ENCODE data around the gene MAST4. TPM values are rescaled to one million over a fixed set of nuclear protein-coding genes. Genes with fewer than 3 reads are reported as not detected.

MAST4 gene
- total RNA-seq (2014; rRNA removed; shearing (Covaris generic)) (4.2 and 20.0 TPM in 2 replicates), polyA plus RNA-seq (2016; fragmentation: Nextera tagmentation; extraction: Ambion mirVana) (6.0 and 6.5 TPM in 2 replicates)

- no peaks in the 10 kb centered on the region for H3F3A ChIP-seq (ENCODE audit: insufficient read depth)
- in situ Hi-C loops (cut with MboI), result no loop called here
- H3K27ac ChIP-seq, result no peak within 1 kb of the TSS
- peak within 1 kb of the TSS; percentile 76 for H3K4me2 ChIP-seq (ENCODE audit: unreplicated experiment)
- TF ChIP-seq EZH2phosphoT487 (IDR thresholded peaks at IDR 0.05; ENCODE audit: insufficient read depth, low read depth), result no peak
- no peak for TF ChIP-seq EZH2 (IDR thresholded peaks at IDR 0.05; ENCODE audit: insufficient read depth, poor library complexity, severe bottlenecking)
- H3K9me2 ChIP-seq (ENCODE audit: insufficient read depth), result no peaks in the 10 kb centered on the region
- WGBS, 2 experiments (ENCODE audit: low coverage in 1 of 2, low lambda C conversion rate in 2 of 2, missing lambda C conversion rate in 2 of 2), result 2% methylated on average over 71 to 72 of the region's 74 CpGs
- peak within 1 kb of the TSS; percentile 80 for H2AFZ ChIP-seq
- H3K79me2 ChIP-seq (ENCODE audit: insufficient read depth), result no peaks in the 10 kb centered on the region
- peak within 1 kb of the TSS; percentile 74 for H3K4me3 ChIP-seq
- peaks cover 22% of the 10 kb centered on the region; the same call in 1 of the 2 replicates for H3K27me3 ChIP-seq (replicated peaks; ENCODE audit: insufficient read depth)
- DNase-seq, result peak; percentile 90
- H3K4me1 ChIP-seq (ENCODE audit: insufficient read depth), result no peaks in the 10 kb centered on the region
- peak within 1 kb of the TSS; percentile 22 for H3K9ac ChIP-seq
- H3K9me3 ChIP-seq (ENCODE audit: low read depth), result no peaks in the 10 kb centered on the region
- H3K36me3 ChIP-seq (ENCODE audit: low read depth), result no peaks in the 10 kb centered on the region
- H4K20me1 ChIP-seq (ENCODE audit: insufficient read depth), result no peaks in the 10 kb centered on the region
These were observed at the start of gene MAST4 for GRCh38 chr5:66595756-66596635. MAST4 (plus strand) TSS chr5:66596393; CDS start chr5:66596656, 263 bp downstream.

- in situ Hi-C loops (cut with MboI), result no loop called here
- no peaks in the 10 kb centered on the region for H3K79me2 ChIP-seq (ENCODE audit: insufficient read depth)
These were observed 49.7 kb upstream of the MAST4 start for GRCh38 chr5:66546541-66546940.

GRCh38 chr5:66551338-66551737 lies 44.9 kb upstream of the MAST4 start:
- H3K4me1 ChIP-seq (ENCODE audit: insufficient read depth), result no peaks in the 10 kb centered on the region; the same call in 1 of the 2 replicates
- no peaks in the 10 kb centered on the region for H3K9me2 ChIP-seq (ENCODE audit: insufficient read depth)
- H3K36me3 ChIP-seq (ENCODE audit: low read depth), result no peaks in the 10 kb centered on the region
- in situ Hi-C loops (cut with MboI), result no loop called here
- H2AFZ ChIP-seq, result no peak overlapping the region
- no peak for TF ChIP-seq EZH2 (IDR thresholded peaks at IDR 0.05; ENCODE audit: insufficient read depth, poor library complexity, severe bottlenecking)
- TF ChIP-seq EZH2phosphoT487 (IDR thresholded peaks at IDR 0.05; ENCODE audit: insufficient read depth, low read depth), result no peak
- no peaks in the 10 kb centered on the region for H3K27me3 ChIP-seq (replicated peaks; ENCODE audit: insufficient read depth)
- no peaks in the 10 kb centered on the region for H3K9me3 ChIP-seq (ENCODE audit: low read depth)
- no peak overlapping the region for H3K9ac ChIP-seq
- H3K4me3 ChIP-seq, result no peak overlapping the region
- no peak overlapping the region for H3K27ac ChIP-seq
- no peaks in the 10 kb centered on the region for H4K20me1 ChIP-seq (ENCODE audit: insufficient read depth)
- no peak for DNase-seq
- no peaks in the 10 kb centered on the region for H3F3A ChIP-seq (ENCODE audit: insufficient read depth)
- no peak overlapping the region for H3K4me2 ChIP-seq (ENCODE audit: unreplicated experiment)
- H3K79me2 ChIP-seq (ENCODE audit: insufficient read depth), result no peaks in the 10 kb centered on the region
- WGBS, 2 experiments (ENCODE audit: low coverage in 1 of 2, low lambda C conversion rate in 2 of 2, missing lambda C conversion rate in 2 of 2), result 45 to 52% methylated on average over 2 of the region's 2 CpGs

More at GRCh38 chr5:66546541-66546940, 49.7 kb upstream of the MAST4 start:
- Histone ChIP-seq H4K20me1 (ENCODE audit: insufficient read depth) (no peaks in the 10 kb centered on the region), H3K4me2 (ENCODE audit: unreplicated experiment) (no peak overlapping the region), H3K27ac (no peak overlapping the region), H3K9ac (no peak overlapping the region), H3K4me1 (ENCODE audit: insufficient read depth) (no peaks in the 10 kb centered on the region), H3F3A (ENCODE audit: insufficient read depth) (no peaks in the 10 kb centered on the region), H3K27me3 (replicated peaks; ENCODE audit: insufficient read depth) (no peaks in the 10 kb centered on the region), H3K4me3 (no peak overlapping the region), H3K9me2 (ENCODE audit: insufficient read depth) (no peaks in the 10 kb centered on the region), H3K9me3 (ENCODE audit: low read depth) (no peaks in the 10 kb centered on the region), H2AFZ (no peak overlapping the region), H3K36me3 (ENCODE audit: low read depth) (no peaks in the 10 kb centered on the region)
- no peak for DNase-seq
- TF ChIP-seq EZH2phosphoT487 (IDR thresholded peaks at IDR 0.05; ENCODE audit: insufficient read depth, low read depth), result no peak

GRCh38 chr5:66551945-66552344 lies 44.2 kb upstream of the MAST4 start:
- Histone ChIP-seq H3K79me2 (ENCODE audit: insufficient read depth) (no peaks in the 10 kb centered on the region), H3K27me3 (replicated peaks; ENCODE audit: insufficient read depth) (no peaks in the 10 kb centered on the region), H2AFZ (no peak overlapping the region), H3K9me2 (ENCODE audit: insufficient read depth) (no peaks in the 10 kb centered on the region), H3K27ac (no peak overlapping the region), H3K9me3 (ENCODE audit: low read depth) (no peaks in the 10 kb centered on the region), H3K4me2 (ENCODE audit: unreplicated experiment) (no peak overlapping the region), H3K4me1 (ENCODE audit: insufficient read depth) (no peaks in the 10 kb centered on the region; the same call in 1 of the 2 replicates), H3F3A (ENCODE audit: insufficient read depth) (no peaks in the 10 kb centered on the region), H3K9ac (no peak overlapping the region), H3K4me3 (no peak overlapping the region), H3K36me3 (ENCODE audit: low read depth) (no peaks in the 10 kb centered on the region), H4K20me1 (ENCODE audit: insufficient read depth) (no peaks in the 10 kb centered on the region)
- peak; percentile 33 for DNase-seq
- in situ Hi-C loops (cut with MboI), result no loop called here
- TF ChIP-seq EZH2 (IDR thresholded peaks at IDR 0.05; ENCODE audit: insufficient read depth, poor library complexity, severe bottlenecking), result no peak
- WGBS, 2 experiments (ENCODE audit: low coverage in 1 of 2, low lambda C conversion rate in 2 of 2, missing lambda C conversion rate in 2 of 2), result 21 to 24% methylated on average over 1 of the region's 1 CpG
